Uterus (tissue), 2 donors: ENCODE results near the gene P2RX4.
"Not testable (repeated sequence)": the region's sequence is repeated elsewhere in the genome, so short reads cannot be mapped to it uniquely, and the experiment has no call there.

Source experiments
- POLR2A ChIP-seq, 2 donors: fragments of 450-650 bp; IDR thresholded peaks; one replicate each; pipeline ENCODE4 v1.6.1; 2016; ENCODE audit warnings: antibody characterized with exemption in 2 of 2, mild to moderate bottlenecking in 1 of 2, moderate library complexity in 1 of 2
- TF ChIP-seq, protein P1 (sequence below), 4 experiments: fragments of 200-600 bp in 2 of 4; fragments of 450-650 bp in 2 of 4; sonication (generic) in 2 of 4; IDR thresholded peaks; one replicate each; pipeline ENCODE4 v1.5.1; 2016 to 2019; ENCODE audit warnings: antibody characterized with exemption in 4 of 4, mild to moderate bottlenecking in 2 of 4, moderate library complexity in 1 of 4

DNA sequence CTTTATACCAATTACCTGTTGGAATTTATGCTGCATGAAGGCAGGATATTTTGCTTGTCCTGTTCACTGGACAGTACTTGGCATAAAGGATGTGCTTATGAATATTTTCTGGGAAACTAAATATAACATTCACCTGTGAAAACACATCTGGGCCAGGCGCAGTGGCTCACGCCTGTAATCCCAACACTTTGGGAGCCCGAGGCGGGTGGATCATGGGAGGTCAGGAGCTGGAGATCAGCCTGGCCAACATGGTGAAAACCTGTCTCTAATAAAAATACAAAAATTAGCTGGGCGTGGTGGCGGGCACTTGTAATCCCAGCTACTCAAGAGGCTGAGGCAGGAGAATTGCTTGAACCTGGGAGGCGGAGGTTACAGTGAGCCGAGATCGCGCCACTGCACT, 1.4 kb upstream of the P2RX4 start:
- not testable (repeated sequence) for TF ChIP-seq POLR2A (IDR thresholded peaks at IDR 0.05)
- TF ChIP-seq, protein P1, sequence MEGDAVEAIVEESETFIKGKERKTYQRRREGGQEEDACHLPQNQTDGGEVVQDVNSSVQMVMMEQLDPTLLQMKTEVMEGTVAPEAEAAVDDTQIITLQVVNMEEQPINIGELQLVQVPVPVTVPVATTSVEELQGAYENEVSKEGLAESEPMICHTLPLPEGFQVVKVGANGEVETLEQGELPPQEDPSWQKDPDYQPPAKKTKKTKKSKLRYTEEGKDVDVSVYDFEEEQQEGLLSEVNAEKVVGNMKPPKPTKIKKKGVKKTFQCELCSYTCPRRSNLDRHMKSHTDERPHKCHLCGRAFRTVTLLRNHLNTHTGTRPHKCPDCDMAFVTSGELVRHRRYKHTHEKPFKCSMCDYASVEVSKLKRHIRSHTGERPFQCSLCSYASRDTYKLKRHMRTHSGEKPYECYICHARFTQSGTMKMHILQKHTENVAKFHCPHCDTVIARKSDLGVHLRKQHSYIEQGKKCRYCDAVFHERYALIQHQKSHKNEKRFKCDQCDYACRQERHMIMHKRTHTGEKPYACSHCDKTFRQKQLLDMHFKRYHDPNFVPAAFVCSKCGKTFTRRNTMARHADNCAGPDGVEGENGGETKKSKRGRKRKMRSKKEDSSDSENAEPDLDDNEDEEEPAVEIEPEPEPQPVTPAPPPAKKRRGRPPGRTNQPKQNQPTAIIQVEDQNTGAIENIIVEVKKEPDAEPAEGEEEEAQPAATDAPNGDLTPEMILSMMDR (IDR thresholded peaks at IDR 0.05) = not testable (repeated sequence)
